Peyer's patch (tissue), 4 donors: ENCODE results near the gene NBAS.
"Not testable (repeated sequence)": the region's sequence is repeated elsewhere in the genome, so short reads cannot be mapped to it uniquely, and the experiment has no call there.

Experiments used
- POLR2A ChIP-seq, 2 donors: fragments of 450-650 bp; IDR thresholded peaks; one replicate each; pipeline ENCODE4 v1.5.1; 2017; ENCODE audit warnings: antibody characterized with exemption in 2 of 2, mild to moderate bottlenecking in 2 of 2, moderate library complexity in 2 of 2
- TF ChIP-seq, protein P1 (sequence below), 6 experiments: fragments of 450-650 bp in 4 of 6; fragments of 200-600 bp in 2 of 6; sonication (generic) in 1 of 6; IDR thresholded peaks; one replicate each; pipeline ENCODE4 v1.5.1; 2017 to 2019; ENCODE audit warnings: antibody characterized with exemption in 6 of 6, mild to moderate bottlenecking in 3 of 6, moderate library complexity in 1 of 6

DNA sequence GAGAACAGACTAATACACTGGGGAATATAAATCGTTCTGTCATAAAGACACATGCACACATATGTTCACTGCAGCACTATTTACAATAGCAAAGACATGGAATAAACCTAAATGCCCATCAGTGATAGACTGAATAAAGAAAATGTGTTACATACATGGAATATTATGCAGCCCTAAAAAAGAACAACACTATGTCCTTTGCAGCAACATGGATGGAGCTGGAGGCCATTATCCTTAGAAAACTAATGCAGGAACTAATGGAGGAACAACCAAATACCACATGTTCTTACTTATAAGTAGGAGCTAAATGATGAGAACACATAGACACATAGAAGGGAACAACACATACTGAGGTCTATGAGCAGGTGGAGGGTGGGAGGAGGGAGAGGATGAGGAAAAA is 61.9 kb downstream of the NBAS start:
- TF ChIP-seq, protein P1, sequence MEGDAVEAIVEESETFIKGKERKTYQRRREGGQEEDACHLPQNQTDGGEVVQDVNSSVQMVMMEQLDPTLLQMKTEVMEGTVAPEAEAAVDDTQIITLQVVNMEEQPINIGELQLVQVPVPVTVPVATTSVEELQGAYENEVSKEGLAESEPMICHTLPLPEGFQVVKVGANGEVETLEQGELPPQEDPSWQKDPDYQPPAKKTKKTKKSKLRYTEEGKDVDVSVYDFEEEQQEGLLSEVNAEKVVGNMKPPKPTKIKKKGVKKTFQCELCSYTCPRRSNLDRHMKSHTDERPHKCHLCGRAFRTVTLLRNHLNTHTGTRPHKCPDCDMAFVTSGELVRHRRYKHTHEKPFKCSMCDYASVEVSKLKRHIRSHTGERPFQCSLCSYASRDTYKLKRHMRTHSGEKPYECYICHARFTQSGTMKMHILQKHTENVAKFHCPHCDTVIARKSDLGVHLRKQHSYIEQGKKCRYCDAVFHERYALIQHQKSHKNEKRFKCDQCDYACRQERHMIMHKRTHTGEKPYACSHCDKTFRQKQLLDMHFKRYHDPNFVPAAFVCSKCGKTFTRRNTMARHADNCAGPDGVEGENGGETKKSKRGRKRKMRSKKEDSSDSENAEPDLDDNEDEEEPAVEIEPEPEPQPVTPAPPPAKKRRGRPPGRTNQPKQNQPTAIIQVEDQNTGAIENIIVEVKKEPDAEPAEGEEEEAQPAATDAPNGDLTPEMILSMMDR (IDR thresholded peaks at IDR 0.05): not testable (repeated sequence)
- TF ChIP-seq POLR2A (IDR thresholded peaks at IDR 0.05): not testable (repeated sequence)
